Panc1 (cell line): ENCODE results near the gene WDR73. TPM values are rescaled to one million over a fixed set of nuclear protein-coding genes. Genes with fewer than 3 reads are reported as not detected.

Source experiments
- ATAC-seq: fragments of 200-7000 bp; cut with Tn5 transposase; 2 replicates; pipeline ENCODE4 v1.9.1; 2020; ENCODE audit warnings: mild to moderate bottlenecking, moderate library complexity
- BruUV-seq: library from RNA; stranded (reverse); fragments of 400-500 nt; replicated peaks from 2 replicates; lab custom pipeline; 2021; lab: Mats Ljungman, UMichigan
- CTCF ChIA-PET: fragments of 300-600 bp; sonication (Branson Sonifier 250); formaldehyde crosslinking; loops from one replicate; lab custom pipeline; 2022; ENCODE audit warnings: antibody characterized with exemption; lab: Charles Lee
- POLR2A ChIA-PET: fragments of 300-600 bp; sonication (Branson Sonifier 250); formaldehyde crosslinking; loops from one replicate; lab custom pipeline; 2022; ENCODE audit warnings: antibody characterized with exemption; lab: Charles Lee
- DNase-seq: peaks from one replicate; pipeline ENCODE4 v3.0.0-alpha.2; 2010; ENCODE audit warnings: low read depth, low spot score
- H3K27ac ChIP-seq: 2 replicates; pipeline ENCODE4 v1.5.1; 2011; ENCODE audit warnings: mild to moderate bottlenecking, low read length, inconsistent platforms
- H3K27me3 ChIP-seq: fragments of 200-500 bp; sonication (Bioruptor generic); 2 replicates; pipeline ENCODE4 v1.6.0; 2014; ENCODE audit warnings: low read length, inconsistent platforms; ENCODE audit not compliant: control insufficient read depth, insufficient read depth
- H3K36me3 ChIP-seq: fragments of 200-500 bp; sonication (Bioruptor generic); 2 replicates; pipeline ENCODE4 v1.5.1; 2014; ENCODE audit warnings: inconsistent platforms, mild to moderate bottlenecking, low read length, moderate library complexity; ENCODE audit not compliant: control insufficient read depth, insufficient read depth
- H3K4me1 ChIP-seq: 2 replicates; pipeline ENCODE4 v1.5.1; 2011; ENCODE audit warnings: inconsistent platforms, mild to moderate bottlenecking, low read length, moderate library complexity; ENCODE audit not compliant: control insufficient read depth, insufficient read depth
- H3K4me3 ChIP-seq, 2 experiments: 2 replicates each; pipeline ENCODE4 v1.5.1; 2011 to 2012; ENCODE audit warnings: low read depth in 2 of 2, low read length in 2 of 2, mild to moderate bottlenecking in 2 of 2, inconsistent platforms in 1 of 2, moderate library complexity in 1 of 2
- H3K9me3 ChIP-seq: fragments of 200-500 bp; sonication (Bioruptor generic); 2 replicates; pipeline ENCODE4 v1.5.1; 2014; ENCODE audit warnings: low read depth, mild to moderate bottlenecking, inconsistent platforms, low read length, moderate library complexity; ENCODE audit not compliant: control insufficient read depth, insufficient read depth
- CTCF ChIP-seq: fragments of 450-650 bp; IDR thresholded peaks from 2 replicates; pipeline ENCODE4 v1.5.1; 2017; ENCODE audit warnings: mild to moderate bottlenecking
- POLR2AphosphoS5 ChIP-seq: IDR thresholded peaks from 2 replicates; pipeline ENCODE4 v1.6.1; 2012; ENCODE audit warnings: mild to moderate bottlenecking, low read depth, low read length, moderate library complexity
- REST ChIP-seq, 2 experiments: IDR thresholded peaks; 2 replicates each; pipeline ENCODE4 v1.6.1; 2011 to 2012; ENCODE audit warnings: low read depth in 2 of 2, control low read depth in 1 of 2, low read length in 1 of 2, mild to moderate bottlenecking in 1 of 2, moderate library complexity in 1 of 2; ENCODE audit not compliant: insufficient read depth in 1 of 2
- SIN3A ChIP-seq: IDR thresholded peaks from 2 replicates; pipeline ENCODE4 v1.6.1; 2012; ENCODE audit warnings: low read depth, mild to moderate bottlenecking, low read length, moderate library complexity, borderline replicate concordance; ENCODE audit not compliant: insufficient read depth
- TCF7L2 ChIP-seq: IDR thresholded peaks from 2 replicates; pipeline ENCODE4 v1.6.1; 2011; ENCODE audit warnings: mild to moderate bottlenecking, low read depth, low read length, inconsistent platforms
- in situ Hi-C: cut with HindIII; loops from 2 replicates; pipeline ENCODE4 v1.10.0; 2016; ENCODE audit warnings: low sequenced_read_pairs, low pct_unique_long_range_greater_than_20kb
- intact Hi-C: fragments of 100-400 bp; cut with micrococcal nuclease; formaldehyde crosslinking; loops from one replicate; pipeline ENCODE4 v1.10.0; 2022; ENCODE audit not compliant: unreplicated experiment
- total RNA-seq: library from RNA; stranded (reverse); gene quantifications from one replicate; pipeline ENCODE4 v1.2.1, GENCODE V29; 2021; ENCODE audit not compliant: unreplicated experiment

The WDR73 gene
- total RNA-seq, 1 experiment from 2014 or later: 39.0 TPM

GRCh38 chr15:84629033-84629432, 25.1 kb downstream of the WDR73 start:
- Histone ChIP-seq H3K27ac (no peak overlapping the region), H3K9me3 (no peaks in the 10 kb centered on the region), H3K36me3 (peaks cover 4% of the 10 kb centered on the region; the same call in 1 of the 2 replicates), H3K4me3 (no peak overlapping the region), H3K4me1 (peaks cover 11% of the 10 kb centered on the region; the same call in 1 of the 2 replicates), H3K27me3 (no peaks in the 10 kb centered on the region)
- DNase-seq: no peak
- no peak for ATAC-seq
- intact Hi-C loops: no loop called here
- TF ChIP-seq REST (IDR thresholded peaks at IDR 0.05; ENCODE audit: insufficient read depth in 1 of 2, low read depth in 2 of 2, low read length in 1 of 2) (no peak), POLR2AphosphoS5 (no peak), SIN3A (no peak), CTCF (no peak), TCF7L2 (no peak)
- CTCF ChIA-PET: interaction anchor here (0.6 kb wide), 1 partner anchor 24 kb away, joined by 3 read pairs; no protein-coding TSS in a partner anchor
- POLR2A ChIA-PET: no interaction called here
- in situ Hi-C loops: no loop called here
- no TSS peak for BruUV-seq

- in situ Hi-C loops (no loop called here), intact Hi-C loops (no loop called here)
- ChIA-PET CTCF (no interaction called here), POLR2A (no interaction called here)
- DNase-seq: no peak
- 0 out of 2 replicates have a peak, but pooled peaks cover under 1% of the 10 kb centered on the region for H3K4me1 ChIP-seq
- no peaks in the 10 kb centered on the region for H3K36me3 ChIP-seq
- TF ChIP-seq TCF7L2: no peak
- no peak for TF ChIP-seq SIN3A
- TF ChIP-seq POLR2AphosphoS5: no peak
- TF ChIP-seq CTCF: no peak
- TF ChIP-seq REST (IDR thresholded peaks at IDR 0.05; ENCODE audit: insufficient read depth in 1 of 2, low read depth in 2 of 2, low read length in 1 of 2): no peak
- peaks cover 26% of the 10 kb centered on the region; the same call in 1 of the 2 replicates for H3K9me3 ChIP-seq
- no peak overlapping the region for H3K4me3 ChIP-seq
- H3K27me3 ChIP-seq: no peaks in the 10 kb centered on the region
- no peak overlapping the region for H3K27ac ChIP-seq
- BruUV-seq: no TSS peak
- ATAC-seq: no peak
These were observed 29.0 kb downstream of the WDR73 start for GRCh38 chr15:84625123-84625522.
